NB4 (cell line): Measurements from ENCODE around the gene FAM204A.

ENCODE experiments used
- DNase-seq: peaks from one replicate; pipeline ENCODE4 v3.0.0; 2010; ENCODE audit warnings: low read depth
- H3K4me3 ChIP-seq: one replicate; pipeline ENCODE4 v1.5.1; 2011; ENCODE audit warnings: mild to moderate bottlenecking, low read depth, low read length, moderate library complexity
- CTCF ChIP-seq: IDR thresholded peaks from one replicate; pipeline ENCODE4 v1.5.1; 2012; ENCODE audit warnings: low read depth, low read length
- MAX ChIP-seq: IDR thresholded peaks from 2 replicates; pipeline ENCODE4 v1.6.1; 2011; ENCODE audit warnings: low read depth, low read length
- MYC ChIP-seq: IDR thresholded peaks from 2 replicates; pipeline ENCODE4 v1.6.1; 2011; ENCODE audit warnings: low read depth, low read length
- POLR2A ChIP-seq: IDR thresholded peaks from 2 replicates; pipeline ENCODE4 v1.6.1; 2011; ENCODE audit warnings: mild to moderate bottlenecking; ENCODE audit not compliant: insufficient read length; ENCODE audit errors: extremely low read depth

FAM204A gene

GRCh38 chr10:118355234-118355633 lies 13.1 kb upstream of the FAM204A start:
- no peak for DNase-seq
- TF ChIP-seq MYC (no peak), MAX (no peak), CTCF (no peak), POLR2A (no peak)
- H3K4me3 ChIP-seq: no peak overlapping the region

- H3K4me3 ChIP-seq: no peak overlapping the region
- no peak for TF ChIP-seq POLR2A
- no peak for TF ChIP-seq MYC
- TF ChIP-seq CTCF: no peak
- TF ChIP-seq MAX: no peak
- peak; percentile 38 for DNase-seq
These were observed 7.1 kb upstream of the FAM204A start for GRCh38 chr10:118349235-118349634.

- no peak overlapping the region for H3K4me3 ChIP-seq
- TF ChIP-seq CTCF (no peak), POLR2A (no peak), MYC (no peak), MAX (no peak)
- DNase-seq: no peak
These were observed 1.4 kb upstream of the FAM204A start for GRCh38 chr10:118343549-118343948.

- peak; percentile 11 for DNase-seq
- no peak overlapping the region for H3K4me3 ChIP-seq
These were observed 991 bp upstream of the FAM204A start for GRCh38 chr10:118343115-118343514.

GRCh38 chr10:118342638-118343020 lies 505 bp upstream of the FAM204A start:
- peak overlapping the region; percentile 90 for H3K4me3 ChIP-seq
- TF ChIP-seq MAX (no peak), MYC (no peak), CTCF (no peak), POLR2A (no peak)
- DNase-seq: peak; percentile 31

More at GRCh38 chr10:118343115-118343514, 991 bp upstream of the FAM204A start:
- no peak for TF ChIP-seq POLR2A

- TF ChIP-seq MAX (peak; percentile 82), MYC (peak; percentile 58; the same call in 1 of the 2 replicates), CTCF (no peak), POLR2A (no peak)
- peak overlapping the region; percentile 90 for H3K4me3 ChIP-seq
- peak; percentile 68 for DNase-seq
These were observed 1.6 kb downstream of the FAM204A start for GRCh38 chr10:118340486-118340885.
